ENCODE measurements around the gene CYP27B1.
A peak's percentile ranks its signal among the peaks of the same experiment; 100 is the strongest.
"Not testable (repeated sequence)": the region's sequence is repeated elsewhere in the genome, so short reads cannot be mapped to it uniquely, and the experiment has no call there.

CYP27B1 gene

DNA sequence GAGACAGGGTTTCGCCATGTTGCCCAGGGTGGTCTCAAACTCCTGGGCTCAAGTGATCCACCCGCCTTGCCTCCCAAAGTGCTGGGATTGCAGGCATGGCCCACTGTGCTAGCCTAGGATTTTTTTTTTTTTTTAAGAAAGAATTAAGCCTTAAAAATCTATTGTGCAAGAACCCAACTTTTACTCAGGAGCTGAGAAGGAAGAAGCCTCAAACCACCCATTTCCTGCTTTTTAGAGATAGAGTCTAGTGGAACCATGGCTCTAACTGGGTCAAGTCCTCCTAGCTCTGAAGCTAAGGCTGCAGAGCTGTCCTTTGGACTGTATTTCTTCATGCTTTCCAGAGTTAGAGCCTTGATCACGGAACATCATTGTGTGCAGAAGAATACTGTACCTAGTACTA, 14.4 kb upstream of the CYP27B1 start:
- H3K4me2 ChIP-seq, result peak overlapping the region; percentile 67 to 96 (median 84)
- peaks cover 13 to 48% (median 31%) of the 10 kb centered on the region in 11 experiments for H3K36me3 ChIP-seq
- peak in 9 of 11 experiments; percentile 19 to 75 (median 61); a peak in 14 of 22 replicates for TF ChIP-seq Cebpa-rat (IDR thresholded peaks at IDR 0.05)
- H3K9me3 ChIP-seq (replicated peaks in 1 of 11), result no peaks in the 10 kb centered on the region
- no peaks in the 10 kb centered on the region for H3K27me3 ChIP-seq
- H3K27ac ChIP-seq, result peak overlapping the region; percentile 30 to 87 (median 75); a peak in 20 of 22 replicates
- peaks cover 33 to 58% (median 38%) of the 10 kb centered on the region in 10 experiments for H3K4me1 ChIP-seq
- peak overlapping the region in 10 of 11 experiments; percentile 10 to 92 (median 46); a peak in 16 of 22 replicates for H3K9ac ChIP-seq
- peaks cover 0 to 7% (median 0%) of the 10 kb centered on the region in 11 experiments; a peak in 3 of 22 replicates for H4K20me1 ChIP-seq
- H3K4me3 ChIP-seq, result peak overlapping the region in 9 of 10 experiments; percentile 7 to 98 (median 89); a peak in 14 of 20 replicates

DNA sequence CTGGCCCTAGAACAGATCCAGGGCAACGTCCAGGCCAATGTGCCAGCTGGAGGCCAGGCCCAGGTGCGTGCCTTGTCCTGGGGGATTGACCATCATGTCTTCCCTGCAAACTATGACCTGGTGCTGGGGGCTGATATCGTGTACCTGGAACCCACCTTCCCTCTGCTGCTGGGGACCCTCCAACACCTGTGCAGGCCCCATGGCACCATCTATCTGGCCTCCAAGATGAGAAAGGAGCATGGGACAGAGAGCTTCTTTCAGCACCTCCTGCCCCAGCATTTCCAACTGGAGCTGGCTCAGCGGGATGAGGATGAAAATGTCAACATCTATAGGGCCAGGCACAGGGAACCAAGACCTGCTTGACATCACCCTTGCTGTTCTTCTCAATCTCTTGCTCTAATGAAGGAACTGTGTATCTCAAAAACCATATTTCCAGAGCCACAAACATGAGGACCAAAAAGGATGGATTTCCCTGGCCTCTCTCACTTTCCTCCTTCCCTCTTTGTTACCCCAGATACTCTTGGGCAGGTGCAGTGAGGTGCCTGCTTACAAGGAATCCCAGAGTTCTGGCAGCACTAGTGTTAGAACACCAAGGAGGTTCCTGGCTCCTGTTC, 13.5 kb upstream of the CYP27B1 start:
- Histone ChIP-seq H3K27me3 (no peaks in the 10 kb centered on the region), H3K36me3 (peaks cover 5 to 39% (median 22%) of the 10 kb centered on the region in 11 experiments), H3K9me3 (replicated peaks in 1 of 11) (no peaks in the 10 kb centered on the region), H3K4me3 (peak overlapping the region in 3 of 10 experiments; percentile 13 to 89 (median 44); a peak in 3 of 20 replicates), H4K20me1 (peaks cover 0 to 7% (median 0%) of the 10 kb centered on the region in 11 experiments; a peak in 3 of 22 replicates), H3K27ac (peak overlapping the region; percentile 30 to 87 (median 75); a peak in 20 of 22 replicates), H3K4me1 (peaks cover 33 to 67% (median 41%) of the 10 kb centered on the region in 10 experiments), H3K4me2 (peak overlapping the region; percentile 67 to 96 (median 84)), H3K9ac (peak overlapping the region in 8 of 11 experiments; percentile 35 to 92 (median 54); a peak in 12 of 22 replicates)
- TF ChIP-seq Cebpa-rat (IDR thresholded peaks at IDR 0.05), result no peak

DNA sequence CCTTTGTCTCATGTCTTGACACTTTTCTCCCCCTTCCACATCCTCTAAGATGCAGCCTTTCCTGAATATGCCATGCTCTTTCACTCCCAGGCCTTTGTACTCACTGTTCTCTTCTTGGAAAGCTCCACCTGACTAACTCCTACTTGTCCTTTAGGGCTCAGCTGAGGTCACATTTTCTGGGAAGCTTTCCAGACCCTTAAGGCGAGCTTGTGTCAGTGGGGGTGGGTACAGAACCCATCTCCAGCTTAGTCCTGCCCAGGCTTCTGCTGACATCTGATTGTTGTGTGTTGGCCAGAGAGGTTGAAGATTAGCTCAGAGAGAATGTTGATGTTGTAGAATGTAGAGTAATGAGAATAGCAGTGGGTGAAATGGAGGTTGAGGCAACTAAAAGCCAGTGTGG, 12.9 kb upstream of the CYP27B1 start:
- Histone ChIP-seq H3K27ac (peak overlapping the region in 5 of 11 experiments; percentile 79 to 87 (median 83); a peak in 6 of 22 replicates), H4K20me1 (peaks cover 0 to 7% (median 0%) of the 10 kb centered on the region in 11 experiments; a peak in 3 of 22 replicates), H3K4me3 (no peak overlapping the region), H3K4me2 (peak overlapping the region in 7 of 11 experiments; percentile 67 to 96 (median 84); a peak in 11 of 22 replicates), H3K9me3 (replicated peaks in 1 of 11) (no peaks in the 10 kb centered on the region), H3K4me1 (peaks cover 33 to 74% (median 43%) of the 10 kb centered on the region in 10 experiments), H3K9ac (no peak overlapping the region), H3K27me3 (no peaks in the 10 kb centered on the region), H3K36me3 (peaks cover 0 to 38% (median 16%) of the 10 kb centered on the region in 11 experiments; a peak in 17 of 22 replicates)
- no peak for TF ChIP-seq Cebpa-rat (IDR thresholded peaks at IDR 0.05)

DNA sequence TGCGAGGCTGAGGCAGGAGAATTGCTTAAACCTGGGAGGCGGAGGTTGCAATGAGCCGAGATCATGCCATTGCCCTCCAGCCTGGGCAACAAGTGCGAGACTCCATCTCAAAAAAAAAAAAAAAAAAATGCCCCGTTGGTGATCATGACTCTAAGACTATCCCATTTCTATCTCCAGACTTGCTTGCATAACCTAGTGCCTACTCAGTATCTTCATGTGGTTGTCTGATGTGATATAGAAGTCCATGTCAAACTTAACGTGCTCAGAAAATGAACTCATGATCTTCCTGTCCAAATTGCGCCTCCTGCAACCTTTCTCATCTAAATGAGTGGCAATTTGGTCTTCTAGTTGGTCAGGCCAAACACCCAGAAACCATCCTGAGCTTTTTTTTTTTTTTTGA, 11.0 kb upstream of the CYP27B1 start:
- Histone ChIP-seq H3K9me3 (replicated peaks in 1 of 11) (no peaks in the 10 kb centered on the region), H3K9ac (no peak overlapping the region), H3K27ac (no peak overlapping the region), H3K36me3 (peaks cover 0 to 30% (median 7%) of the 10 kb centered on the region in 11 experiments; a peak in 9 of 22 replicates), H3K4me2 (no peak overlapping the region), H4K20me1 (no peaks in the 10 kb centered on the region; a peak in 2 of 22 replicates), H3K4me1 (peaks cover 30 to 78% (median 42%) of the 10 kb centered on the region in 10 experiments), H3K4me3 (no peak overlapping the region), H3K27me3 (no peaks in the 10 kb centered on the region)
- TF ChIP-seq Cebpa-rat (IDR thresholded peaks at IDR 0.05), result no peak

DNA sequence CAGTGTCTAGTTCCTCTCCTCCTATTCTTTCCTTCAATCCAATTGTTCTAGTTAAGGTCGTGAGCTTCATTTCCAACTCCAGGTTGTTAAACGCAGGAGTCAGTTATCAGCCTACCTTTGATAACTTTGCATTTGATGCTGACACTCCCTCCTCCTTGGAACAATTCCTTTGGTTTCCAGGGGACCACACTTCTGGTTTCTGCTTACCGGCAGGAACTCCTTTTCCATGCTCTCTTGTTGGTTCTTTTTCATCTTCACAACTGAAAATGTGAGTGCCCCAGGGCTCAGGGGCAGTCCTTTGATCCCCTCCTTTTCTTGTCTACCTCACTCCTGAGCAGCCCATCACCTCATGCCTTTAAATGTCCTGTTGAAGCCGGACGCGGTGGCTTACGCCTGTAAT, 10.5 kb upstream of the CYP27B1 start:
- Histone ChIP-seq H3K9me3 (replicated peaks in 1 of 11) (no peaks in the 10 kb centered on the region), H3K27me3 (no peaks in the 10 kb centered on the region), H3K9ac (no peak overlapping the region), H3K36me3 (peaks cover 0 to 30% (median 7%) of the 10 kb centered on the region in 11 experiments; a peak in 9 of 22 replicates), H3K4me1 (peaks cover 34 to 82% (median 46%) of the 10 kb centered on the region in 10 experiments), H3K4me3 (no peak overlapping the region), H3K27ac (no peak overlapping the region), H3K4me2 (no peak overlapping the region), H4K20me1 (no peaks in the 10 kb centered on the region)
- no peak for TF ChIP-seq Cebpa-rat (IDR thresholded peaks at IDR 0.05)

DNA sequence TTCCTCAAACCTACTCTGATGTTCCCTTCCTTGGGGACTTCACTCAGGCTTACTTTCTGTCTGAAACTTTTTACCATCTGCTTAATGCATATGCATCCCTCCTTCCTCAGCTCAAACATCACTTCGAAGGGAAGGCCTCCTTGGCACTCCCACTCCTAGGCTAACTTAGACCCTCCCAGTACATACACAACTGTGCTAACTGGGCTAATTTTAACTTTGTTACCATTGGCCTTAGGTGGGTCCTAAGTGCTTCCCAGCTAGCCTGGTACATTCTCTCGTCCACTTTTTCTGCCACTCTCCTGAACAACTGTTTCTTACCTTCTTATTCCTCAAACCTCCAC, 9.3 kb upstream of the CYP27B1 start:
- Histone ChIP-seq H3K4me1 (peaks cover 25 to 73% (median 38%) of the 10 kb centered on the region in 10 experiments), H3K27me3 (no peaks in the 10 kb centered on the region), H3K4me3 (no peak overlapping the region), H3K9me3 (replicated peaks in 1 of 11) (no peaks in the 10 kb centered on the region), H4K20me1 (peaks cover 0 to 2% (median 0%) of the 10 kb centered on the region in 11 experiments; a peak in 1 of 22 replicates), H3K27ac (peak overlapping the region in 2 of 11 experiments; percentile 8 to 17; a peak in 1 of 22 replicates), H3K36me3 (peaks cover 0 to 30% (median 7%) of the 10 kb centered on the region in 11 experiments; a peak in 9 of 22 replicates), H3K4me2 (peak overlapping the region in 3 of 11 experiments; percentile 47 to 64 (median 58); a peak in 5 of 22 replicates), H3K9ac (no peak overlapping the region)
- no peak for TF ChIP-seq Cebpa-rat (IDR thresholded peaks at IDR 0.05)

DNA sequence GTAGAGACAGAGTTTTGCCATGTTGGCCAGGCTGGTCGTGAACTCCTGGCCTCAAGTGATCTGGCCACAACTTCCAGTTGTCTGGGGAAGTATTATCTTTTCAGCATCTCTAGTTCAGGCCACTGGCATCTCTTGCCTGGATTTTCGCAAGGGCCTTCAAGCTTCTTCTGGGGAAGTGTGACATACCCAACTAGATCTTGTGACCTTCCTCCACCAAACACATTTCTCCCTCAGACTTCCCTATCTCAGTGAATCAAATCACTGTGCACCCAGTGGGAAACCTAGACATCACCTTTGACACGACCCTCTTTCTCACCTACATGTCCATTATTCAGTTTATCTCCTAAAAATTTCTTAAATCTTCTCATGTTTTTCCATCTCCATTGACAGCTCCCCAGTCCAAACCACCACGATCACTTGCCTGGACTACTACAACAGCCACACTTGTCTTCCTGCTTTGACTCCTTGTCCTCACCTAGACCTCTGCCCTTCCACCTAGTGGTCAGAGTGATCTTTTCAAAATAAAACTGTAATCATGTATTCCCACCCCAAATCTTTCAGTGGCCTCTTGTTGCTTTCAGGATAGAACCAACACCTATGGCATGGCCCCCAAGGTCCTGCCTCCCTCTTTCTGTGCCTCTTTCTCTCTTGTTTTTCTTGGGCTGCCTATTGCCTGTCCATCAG, 8.8 kb upstream of the CYP27B1 start:
- H3K9ac ChIP-seq, result no peak overlapping the region
- no peak overlapping the region for H3K4me3 ChIP-seq
- H3K27ac ChIP-seq, result peak overlapping the region in 2 of 11 experiments; percentile 8 to 17; a peak in 1 of 22 replicates
- peaks cover 0 to 6% (median 0%) of the 10 kb centered on the region in 11 experiments; a peak in 2 of 22 replicates for H4K20me1 ChIP-seq
- H3K9me3 ChIP-seq (replicated peaks in 1 of 11), result no peaks in the 10 kb centered on the region
- no peak for TF ChIP-seq Cebpa-rat (IDR thresholded peaks at IDR 0.05)
- no peaks in the 10 kb centered on the region for H3K27me3 ChIP-seq
- H3K4me2 ChIP-seq, result peak overlapping the region in 5 of 11 experiments; percentile 13 to 64 (median 47); a peak in 8 of 22 replicates
- peaks cover 25 to 73% (median 38%) of the 10 kb centered on the region in 10 experiments for H3K4me1 ChIP-seq
- peaks cover 0 to 34% (median 9%) of the 10 kb centered on the region in 11 experiments; a peak in 17 of 22 replicates for H3K36me3 ChIP-seq

DNA sequence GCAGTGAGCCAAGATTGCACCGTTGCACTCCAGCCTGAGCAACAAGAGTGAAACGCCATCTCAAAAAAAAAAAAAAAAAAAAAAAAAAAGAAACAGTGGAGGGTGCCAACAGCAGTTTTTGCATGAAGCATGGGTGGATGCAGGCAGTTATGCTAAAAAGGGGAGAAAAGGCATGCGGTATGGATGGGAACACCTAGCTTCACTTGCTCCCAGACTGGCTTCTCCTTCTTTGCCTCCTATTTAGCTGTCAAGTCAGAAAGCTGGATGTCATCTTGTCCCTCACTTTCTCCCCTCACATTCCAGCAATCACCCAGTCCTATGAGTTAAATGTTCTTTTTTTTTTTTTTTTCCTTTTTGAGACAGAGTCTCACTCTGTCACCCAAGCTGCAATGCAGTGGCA, 8.2 kb upstream of the CYP27B1 start:
- no peak for TF ChIP-seq Cebpa-rat (IDR thresholded peaks at IDR 0.05)
- Histone ChIP-seq H3K9me3 (replicated peaks in 1 of 11) (no peaks in the 10 kb centered on the region), H3K27me3 (no peaks in the 10 kb centered on the region), H4K20me1 (peaks cover 0 to 12% (median 0%) of the 10 kb centered on the region in 11 experiments; a peak in 2 of 22 replicates), H3K9ac (no peak overlapping the region), H3K4me3 (no peak overlapping the region), H3K27ac (no peak overlapping the region), H3K4me2 (peak overlapping the region in 5 of 11 experiments; percentile 13 to 64 (median 47); a peak in 8 of 22 replicates), H3K4me1 (peaks cover 20 to 73% (median 36%) of the 10 kb centered on the region in 10 experiments), H3K36me3 (peaks cover 0 to 34% (median 10%) of the 10 kb centered on the region in 11 experiments; a peak in 18 of 22 replicates)

DNA sequence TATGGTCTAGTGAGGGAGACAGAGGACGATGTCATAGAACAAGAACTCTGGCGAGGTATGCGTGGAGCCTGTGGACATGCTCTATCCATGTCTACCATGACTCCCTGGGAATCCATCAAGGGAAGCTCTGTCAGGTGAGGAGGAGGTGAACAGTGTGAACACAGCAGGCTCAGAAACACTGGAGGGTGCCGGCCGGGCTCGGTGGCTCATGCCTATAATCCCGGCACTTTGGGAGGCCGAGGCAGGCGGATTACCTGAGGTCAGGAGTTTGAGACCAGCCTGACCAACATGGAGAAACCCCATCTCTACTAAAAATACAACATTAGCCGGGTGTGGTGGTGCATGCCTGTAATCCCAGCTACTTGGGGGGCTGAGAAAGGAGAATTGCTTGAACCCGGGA, 7.8 kb upstream of the CYP27B1 start:
- peaks cover 0 to 15% (median 0%) of the 10 kb centered on the region in 11 experiments; a peak in 2 of 22 replicates for H4K20me1 ChIP-seq
- H3K4me2 ChIP-seq, result peak overlapping the region in 3 of 11 experiments; percentile 47 to 64 (median 58); a peak in 6 of 22 replicates
- peaks cover 2 to 34% (median 13%) of the 10 kb centered on the region in 11 experiments; a peak in 20 of 22 replicates for H3K36me3 ChIP-seq
- not testable (repeated sequence) for H3K9ac ChIP-seq; H3K9me3 ChIP-seq (replicated peaks in 1 of 11); H3K27ac ChIP-seq; H3K4me3 ChIP-seq; H3K27me3 ChIP-seq
- H3K4me1 ChIP-seq, result peaks cover 20 to 73% (median 32%) of the 10 kb centered on the region in 10 experiments

All from BLaER1 treated with 17β-estradiol and CSF1 and Interleukin-3, amounts not matched to agents 10 nM and 100 nM (cell line).